ENCODE data around the gene CRB3.

DNA sequence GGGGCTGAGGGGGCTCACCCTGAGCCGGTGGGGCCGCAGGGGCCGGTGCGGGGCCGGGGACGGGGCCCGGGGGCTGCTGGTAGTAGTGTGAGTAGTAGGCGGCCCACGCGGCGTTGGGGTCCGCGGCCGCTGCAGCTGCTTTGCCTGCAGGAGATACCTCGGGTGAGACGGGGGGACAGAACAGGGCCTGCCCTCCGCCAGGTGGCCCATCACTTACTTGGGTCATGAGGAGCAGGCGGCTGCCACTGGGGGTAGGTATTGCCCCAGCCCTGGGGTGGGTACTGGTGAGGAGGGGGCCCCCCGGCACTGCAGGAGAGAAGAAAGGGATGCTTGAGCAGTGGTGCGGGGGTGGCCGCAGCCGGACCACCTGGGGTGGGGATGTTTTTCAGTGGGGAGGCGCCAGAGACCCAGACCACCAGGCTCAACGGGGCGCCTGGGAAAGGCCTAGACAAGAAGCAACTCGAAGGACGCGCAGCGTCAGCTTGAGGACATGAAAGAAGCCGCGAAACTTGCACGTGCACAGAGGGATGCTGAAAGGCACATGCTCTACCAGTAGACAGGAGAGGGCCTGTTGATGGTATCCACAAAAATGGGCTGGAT, 48.4 kb upstream of the CRB3 start:
- TF ChIP-seq, protein P1, sequence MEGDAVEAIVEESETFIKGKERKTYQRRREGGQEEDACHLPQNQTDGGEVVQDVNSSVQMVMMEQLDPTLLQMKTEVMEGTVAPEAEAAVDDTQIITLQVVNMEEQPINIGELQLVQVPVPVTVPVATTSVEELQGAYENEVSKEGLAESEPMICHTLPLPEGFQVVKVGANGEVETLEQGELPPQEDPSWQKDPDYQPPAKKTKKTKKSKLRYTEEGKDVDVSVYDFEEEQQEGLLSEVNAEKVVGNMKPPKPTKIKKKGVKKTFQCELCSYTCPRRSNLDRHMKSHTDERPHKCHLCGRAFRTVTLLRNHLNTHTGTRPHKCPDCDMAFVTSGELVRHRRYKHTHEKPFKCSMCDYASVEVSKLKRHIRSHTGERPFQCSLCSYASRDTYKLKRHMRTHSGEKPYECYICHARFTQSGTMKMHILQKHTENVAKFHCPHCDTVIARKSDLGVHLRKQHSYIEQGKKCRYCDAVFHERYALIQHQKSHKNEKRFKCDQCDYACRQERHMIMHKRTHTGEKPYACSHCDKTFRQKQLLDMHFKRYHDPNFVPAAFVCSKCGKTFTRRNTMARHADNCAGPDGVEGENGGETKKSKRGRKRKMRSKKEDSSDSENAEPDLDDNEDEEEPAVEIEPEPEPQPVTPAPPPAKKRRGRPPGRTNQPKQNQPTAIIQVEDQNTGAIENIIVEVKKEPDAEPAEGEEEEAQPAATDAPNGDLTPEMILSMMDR (conservative IDR thresholded peaks at IDR 0.05; ENCODE audit: low read depth, low read length): no peak
- TF ChIP-seq CEBPB (IDR thresholded peaks at IDR 0.05; ENCODE audit: low read depth, low read length): no peak
- TF ChIP-seq MXI1 (IDR thresholded peaks at IDR 0.05; ENCODE audit: borderline replicate concordance, low read depth, low read length): no peak
- TF ChIP-seq POLR2A (IDR thresholded peaks at IDR 0.05; ENCODE audit: low read depth, low read length): no peak
- TF ChIP-seq SMC3 (IDR thresholded peaks at IDR 0.05; ENCODE audit: low read depth, low read length): no peak
